ENCODE measurements around the gene HDGF. TPM values are rescaled to one million over a fixed set of nuclear protein-coding genes. Genes with fewer than 3 reads are reported as not detected.

HDGF gene
- total RNA-seq, 2 experiments from 2014 or later = 60.8 TPM

GRCh38 chr1:156750711-156751450 is 594 bp downstream of the HDGF start:
- Mint-ChIP-seq H3K27ac (peak overlapping the region; percentile 85), H3K4me3 (peak overlapping the region; percentile 96), H3K36me3 (ENCODE audit: low read depth) (peaks cover 20% of the 10 kb centered on the region), H3K27me3 (no peaks in the 10 kb centered on the region), H3K9me3 (no peaks in the 10 kb centered on the region), H3K4me1 (ENCODE audit: low read depth) (peaks cover 70% of the 10 kb centered on the region)
- ChIA-PET POLR2A (interaction anchor here (0.7 to 3.8 kb wide), 9 partner anchors 10 to 250 kb away, joined by 3 to 74 read pairs (median 7); partner anchors contain the start of genes ISG20L2, MEF2D, METTL25B and MRPL24), CTCF (interaction anchor here (1.5 to 2.6 kb wide), 3 partner anchors 9 to 24 kb away, joined by 3 to 30 read pairs (median 8); partner anchors contain the start of genes METTL25B and PRCC)
- peak in 11 of 14 experiments; percentile 26 to 68 (median 38) for DNase-seq
- peak; percentile 24 for ATAC-seq (ENCODE audit: poor library complexity)
- TF ChIP-seq, protein P1, sequence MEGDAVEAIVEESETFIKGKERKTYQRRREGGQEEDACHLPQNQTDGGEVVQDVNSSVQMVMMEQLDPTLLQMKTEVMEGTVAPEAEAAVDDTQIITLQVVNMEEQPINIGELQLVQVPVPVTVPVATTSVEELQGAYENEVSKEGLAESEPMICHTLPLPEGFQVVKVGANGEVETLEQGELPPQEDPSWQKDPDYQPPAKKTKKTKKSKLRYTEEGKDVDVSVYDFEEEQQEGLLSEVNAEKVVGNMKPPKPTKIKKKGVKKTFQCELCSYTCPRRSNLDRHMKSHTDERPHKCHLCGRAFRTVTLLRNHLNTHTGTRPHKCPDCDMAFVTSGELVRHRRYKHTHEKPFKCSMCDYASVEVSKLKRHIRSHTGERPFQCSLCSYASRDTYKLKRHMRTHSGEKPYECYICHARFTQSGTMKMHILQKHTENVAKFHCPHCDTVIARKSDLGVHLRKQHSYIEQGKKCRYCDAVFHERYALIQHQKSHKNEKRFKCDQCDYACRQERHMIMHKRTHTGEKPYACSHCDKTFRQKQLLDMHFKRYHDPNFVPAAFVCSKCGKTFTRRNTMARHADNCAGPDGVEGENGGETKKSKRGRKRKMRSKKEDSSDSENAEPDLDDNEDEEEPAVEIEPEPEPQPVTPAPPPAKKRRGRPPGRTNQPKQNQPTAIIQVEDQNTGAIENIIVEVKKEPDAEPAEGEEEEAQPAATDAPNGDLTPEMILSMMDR (IDR thresholded peaks at IDR 0.05) = no peak
- intact Hi-C loops (cut with DNase I, micrococcal nuclease) = loop anchor here (1.0 to 2.0 kb wide), 2 partner anchors 10 to 22 kb away; partner anchors contain the start of genes MRPL24 (in 2 of the 2), ISG20L2 (in 1 of the 2) and METTL25B (in 1 of the 2)
- peaks cover 61% of the 10 kb centered on the region for H3K4me1 ChIP-seq (ENCODE audit: insufficient read depth, low read length)
- no peaks in the 10 kb centered on the region for H3K9me3 ChIP-seq (ENCODE audit: control insufficient read depth in 1 of 2, insufficient read depth in 1 of 2, low read length in 2 of 2)
- H3K27ac ChIP-seq (ENCODE audit: low read depth in 1 of 2, low read length in 2 of 2) = peak overlapping the region; percentile 70 to 80
- no peaks in the 10 kb centered on the region for H3K36me3 ChIP-seq (ENCODE audit: insufficient read depth, low read length)
- no peaks in the 10 kb centered on the region for H3K27me3 ChIP-seq (ENCODE audit: control insufficient read depth in 1 of 2, insufficient read depth in 2 of 2, low read length in 2 of 2)
- peak overlapping the region; percentile 97 for H3K4me3 ChIP-seq (ENCODE audit: low read length)

- Histone ChIP-seq H3K4me3 (ENCODE audit: low read length) (peak overlapping the region; percentile 97), H3K27me3 (ENCODE audit: control insufficient read depth in 1 of 2, insufficient read depth in 2 of 2, low read length in 2 of 2) (no peaks in the 10 kb centered on the region), H3K9me3 (ENCODE audit: control insufficient read depth in 1 of 2, insufficient read depth in 1 of 2, low read length in 2 of 2) (no peaks in the 10 kb centered on the region), H3K36me3 (ENCODE audit: insufficient read depth, low read length) (no peaks in the 10 kb centered on the region), H3K4me1 (ENCODE audit: insufficient read depth, low read length) (peaks cover 64% of the 10 kb centered on the region), H3K27ac (ENCODE audit: low read depth in 1 of 2, low read length in 2 of 2) (peak overlapping the region; percentile 70 to 80)
- Mint-ChIP-seq H3K9me3 (no peaks in the 10 kb centered on the region), H3K4me1 (ENCODE audit: low read depth) (peaks cover 77% of the 10 kb centered on the region), H3K36me3 (ENCODE audit: low read depth) (peaks cover 26% of the 10 kb centered on the region), H3K27ac (peak overlapping the region; percentile 85), H3K4me3 (peak overlapping the region; percentile 96), H3K27me3 (no peaks in the 10 kb centered on the region)
- TF ChIP-seq, protein P1 (IDR thresholded peaks at IDR 0.05) = no peak
- no peak for ATAC-seq (ENCODE audit: poor library complexity)
- DNase-seq = peak in 7 of 14 experiments; percentile 14 to 58 (median 42)
- POLR2A ChIA-PET = interaction anchor here (0.7 to 3.8 kb wide), 7 partner anchors 9 to 246 kb away, joined by 3 to 74 read pairs (median 8); partner anchors contain the start of genes ISG20L2, METTL25B, MRPL24 and PRCC
- intact Hi-C loops (cut with DNase I, micrococcal nuclease) = loop anchor here in 1 of 2 experiments (2.0 kb wide), 1 partner anchor 21 kb away; the partner anchor contains the start of genes ISG20L2 and METTL25B
- CTCF ChIA-PET = interaction anchor here (2.6 kb wide), 1 partner anchor 23 kb away, joined by 30 read pairs; the partner anchor contains the start of gene METTL25B
These were observed 1.2 kb downstream of the HDGF start for GRCh38 chr1:156750191-156750672.

DNA sequence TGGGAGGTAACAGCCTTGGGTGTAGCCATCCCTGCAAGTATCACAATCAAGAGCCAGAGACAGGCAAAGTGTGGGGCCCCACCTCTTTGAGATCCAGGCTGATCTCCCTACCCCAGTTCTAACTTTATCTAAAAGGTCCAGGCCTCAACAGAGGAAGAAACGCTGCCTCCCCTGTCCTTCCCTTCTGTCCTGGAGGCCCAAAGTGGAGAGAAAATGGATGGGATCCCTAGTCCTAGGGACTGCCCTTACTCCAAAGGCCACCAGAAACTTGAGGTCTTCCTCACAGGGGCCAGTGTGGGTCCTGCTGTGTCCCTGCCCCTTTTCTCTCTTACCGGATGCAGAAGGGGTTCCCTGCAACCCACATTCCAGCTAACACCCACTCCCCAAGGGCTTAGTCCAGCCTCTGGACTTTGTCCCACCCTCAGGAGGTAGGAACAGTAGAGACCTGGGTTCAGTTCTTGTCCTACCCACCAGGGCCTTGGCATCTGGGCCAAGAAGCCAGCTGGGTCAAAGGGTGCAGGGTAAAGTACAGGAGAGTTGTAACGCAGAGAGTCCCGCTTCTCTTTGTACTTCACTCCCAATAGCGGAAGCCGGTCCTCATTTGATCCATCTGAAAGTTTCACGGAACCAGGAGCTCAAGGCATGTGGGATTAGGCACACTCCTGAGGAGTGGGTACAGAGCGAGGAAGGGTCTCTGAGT is 1.9 kb downstream of the HDGF start:
- ATAC-seq (ENCODE audit: poor library complexity) (no peak), DNase-seq (peak in 1 of 14 experiments; percentile 25)
- no peaks in the 10 kb centered on the region for H3K27me3 ChIP-seq (ENCODE audit: control insufficient read depth in 1 of 2, insufficient read depth in 2 of 2, low read length in 2 of 2)
- H3K9me3 ChIP-seq (ENCODE audit: control insufficient read depth in 1 of 2, insufficient read depth in 1 of 2, low read length in 2 of 2) = no peaks in the 10 kb centered on the region
- ChIA-PET POLR2A (interaction anchor here (0.7 to 3.8 kb wide), 3 partner anchors 8 to 17 kb away, joined by 3 to 74 read pairs (median 3); partner anchors contain the start of genes MRPL24 and PRCC), CTCF (interaction anchor here (0.7 kb wide), 1 partner anchor 23 kb away, joined by 3 read pairs; no protein-coding TSS in a partner anchor)
- H3K27me3 Mint-ChIP-seq = no peaks in the 10 kb centered on the region
- peaks cover 6% of the 10 kb centered on the region for H3K36me3 ChIP-seq (ENCODE audit: insufficient read depth, low read length)
- peak overlapping the region; percentile 96 for H3K4me3 Mint-ChIP-seq
- no peaks in the 10 kb centered on the region for H3K9me3 Mint-ChIP-seq
- peaks cover 68% of the 10 kb centered on the region for H3K4me1 ChIP-seq (ENCODE audit: insufficient read depth, low read length)
- intact Hi-C loops (cut with DNase I, micrococcal nuclease) = loop anchor here (2.0 to 10.0 kb wide), 2 partner anchors 21 to 535 kb away; partner anchors contain the start of genes ISG20L2 (in 1 of the 2), METTL25B (in 1 of the 2) and PMF1 (in 1 of the 2)
- peak overlapping the region; percentile 70 to 80 for H3K27ac ChIP-seq (ENCODE audit: low read depth in 1 of 2, low read length in 2 of 2)
- H3K36me3 Mint-ChIP-seq (ENCODE audit: low read depth) = peaks cover 33% of the 10 kb centered on the region
- peaks cover 79% of the 10 kb centered on the region for H3K4me1 Mint-ChIP-seq (ENCODE audit: low read depth)
- H3K4me3 ChIP-seq (ENCODE audit: low read length) = peak overlapping the region; percentile 97
- peak overlapping the region; percentile 85 for H3K27ac Mint-ChIP-seq
- TF ChIP-seq, protein P1 (IDR thresholded peaks at IDR 0.05) = no peak
